ENCODE data around the gene KCNK16. TPM values are rescaled to one million over a fixed set of nuclear protein-coding genes. Genes with fewer than 3 reads are reported as not detected.

The KCNK16 gene
- total and polyA plus RNA-seq, 10 donors: not detected

- no peaks in the 10 kb centered on the region for H3K9me3 ChIP-seq
- TF ChIP-seq POLR2AphosphoS5 (IDR thresholded peaks at IDR 0.05): no peak
- peak; percentile 77 to 96 (median 88) for TF ChIP-seq CTCF (IDR thresholded peaks at IDR 0.05 in 8 of 11, conservative IDR thresholded peaks at IDR 0.05 in 3 of 11)
- TF ChIP-seq POLR2A (IDR thresholded peaks at IDR 0.05): no peak
- no peaks in the 10 kb centered on the region for H3K36me3 ChIP-seq
- peaks cover 7 to 57% (median 37%) of the 10 kb centered on the region in 7 donors for H3K27me3 ChIP-seq (replicated peaks in 1 of 7)
- no peak overlapping the region for H3K27ac ChIP-seq
- H3K4me3 ChIP-seq: no peak overlapping the region
- H3K4me1 ChIP-seq: peaks cover 10 to 28% (median 18%) of the 10 kb centered on the region in 6 donors
- peak; percentile 88 for DNase-seq
- intact Hi-C loops (cut with DNase I; ENCODE audit: low total_unique reads): loop anchor here (10.0 kb wide), 1 partner anchor 335 kb away; no protein-coding TSS in a partner anchor
- 45 to 56% (median 53%) methylated on average over 7 of the region's 7 CpGs for WGBS, 5 donors
These were observed 12.5 kb downstream of the KCNK16 start for GRCh38 chr6:39309942-39310531.

GRCh38 chr6:39307462-39307861 is 15.0 kb downstream of the KCNK16 start:
- no peaks in the 10 kb centered on the region for H3K9me3 ChIP-seq
- TF ChIP-seq POLR2AphosphoS5 (IDR thresholded peaks at IDR 0.05): no peak
- no peak for TF ChIP-seq CTCF (IDR thresholded peaks at IDR 0.05 in 8 of 11, conservative IDR thresholded peaks at IDR 0.05 in 3 of 11)
- no peak for TF ChIP-seq POLR2A (IDR thresholded peaks at IDR 0.05)
- H3K4me3 ChIP-seq: no peak overlapping the region
- no peaks in the 10 kb centered on the region for H3K36me3 ChIP-seq
- H3K27me3 ChIP-seq (replicated peaks in 1 of 7): peaks cover under 1 to 35% (median 11%) of the 10 kb centered on the region in 7 donors
- H3K4me1 ChIP-seq: peaks cover 0 to 10% (median 2%) of the 10 kb centered on the region in 6 donors
- DNase-seq: no peak
- H3K27ac ChIP-seq: no peak overlapping the region
- intact Hi-C loops (cut with DNase I; ENCODE audit: low total_unique reads): loop anchor here (10.0 kb wide), 1 partner anchor 333 kb away; no protein-coding TSS in a partner anchor
- 71 to 89% (median 81%) methylated on average over 3 of the region's 3 CpGs for WGBS, 5 donors

GRCh38 chr6:39304951-39305350 is 17.6 kb downstream of the KCNK16 start:
- H3K4me3 ChIP-seq: no peak overlapping the region
- no peaks in the 10 kb centered on the region for H3K36me3 ChIP-seq
- intact Hi-C loops (cut with DNase I; ENCODE audit: low total_unique reads): loop anchor here (5.0 to 10.0 kb wide), 2 partner anchors 330 to 433 kb away; no protein-coding TSS in a partner anchor
- H3K27ac ChIP-seq: no peak overlapping the region
- peaks cover 0 to 16% (median 0%) of the 10 kb centered on the region in 7 donors for H3K27me3 ChIP-seq (replicated peaks in 1 of 7)
- H3K4me1 ChIP-seq: peaks cover 0 to 8% (median 2%) of the 10 kb centered on the region in 6 donors
- no peak for DNase-seq
- no peaks in the 10 kb centered on the region for H3K9me3 ChIP-seq
- no peak for TF ChIP-seq POLR2A (IDR thresholded peaks at IDR 0.05)

GRCh38 chr6:39303425-39304153 is 18.9 kb downstream of the KCNK16 start:
- Histone ChIP-seq H3K27ac (no peak overlapping the region), H3K4me3 (no peak overlapping the region), H3K36me3 (no peaks in the 10 kb centered on the region), H3K9me3 (no peaks in the 10 kb centered on the region), H3K27me3 (replicated peaks in 1 of 7) (peaks cover 0 to 11% (median 0%) of the 10 kb centered on the region in 7 donors), H3K4me1 (peaks cover 0 to 8% (median 2%) of the 10 kb centered on the region in 6 donors)
- TF ChIP-seq POLR2A (IDR thresholded peaks at IDR 0.05) (no peak), CTCF (IDR thresholded peaks at IDR 0.05 in 8 of 11, conservative IDR thresholded peaks at IDR 0.05 in 3 of 11) (peak in 5 of 11 experiments; percentile 26 to 58 (median 53)), POLR2AphosphoS5 (IDR thresholded peaks at IDR 0.05) (no peak)
- WGBS, 5 donors: 83 to 88% (median 87%) methylated on average over 26 to 30 of the region's 30 CpGs
- DNase-seq: no peak
- intact Hi-C loops (cut with DNase I; ENCODE audit: low total_unique reads): loop anchor here (2.0 to 10.0 kb wide), 3 partner anchors 137 to 431 kb away; no protein-coding TSS in a partner anchor
